Measurements from ENCODE around the gene CACNB1.

The CACNB1 gene

GRCh38 chr17:39239640-39240314 lies 42.3 kb upstream of the CACNB1 start:
- TF ChIP-seq CTCF (conservative IDR thresholded peaks at IDR 0.05; ENCODE audit: low read length), result peak; percentile 58
- H3K4me3 ChIP-seq (ENCODE audit: low read length), result no peak overlapping the region
- DNase-seq (ENCODE audit: low read depth), result no peak

GRCh38 chr17:39238311-39238972 lies 41.0 kb upstream of the CACNB1 start:
- H3K4me3 ChIP-seq (ENCODE audit: low read length), result no peak overlapping the region
- DNase-seq (ENCODE audit: low read depth), result peak; percentile 31
- no peak for TF ChIP-seq CTCF (conservative IDR thresholded peaks at IDR 0.05; ENCODE audit: low read length)

GRCh38 chr17:39237586-39237985 lies 40.1 kb upstream of the CACNB1 start:
- TF ChIP-seq CTCF (conservative IDR thresholded peaks at IDR 0.05; ENCODE audit: low read length), result no peak
- no peak overlapping the region for H3K4me3 ChIP-seq (ENCODE audit: low read length)
- DNase-seq (ENCODE audit: low read depth), result no peak

GRCh38 chr17:39236981-39237441 lies 39.5 kb upstream of the CACNB1 start:
- no peak overlapping the region for H3K4me3 ChIP-seq (ENCODE audit: low read length)
- no peak for TF ChIP-seq CTCF (conservative IDR thresholded peaks at IDR 0.05; ENCODE audit: low read length)
- no peak for DNase-seq (ENCODE audit: low read depth)

GRCh38 chr17:39236450-39236927 lies 39.0 kb upstream of the CACNB1 start:
- DNase-seq (ENCODE audit: low read depth), result no peak
- TF ChIP-seq CTCF (conservative IDR thresholded peaks at IDR 0.05; ENCODE audit: low read length), result no peak
- no peak overlapping the region for H3K4me3 ChIP-seq (ENCODE audit: low read length)

GRCh38 chr17:39235555-39236449 lies 38.3 kb upstream of the CACNB1 start:
- no peak overlapping the region for H3K4me3 ChIP-seq (ENCODE audit: low read length)
- TF ChIP-seq CTCF (conservative IDR thresholded peaks at IDR 0.05; ENCODE audit: low read length), result peak; percentile 61
- peak; percentile 45 for DNase-seq (ENCODE audit: low read depth)

Measured in AG10803 (cell line).